ENCODE data around the gene SCAMP3. TPM values are rescaled to one million over a fixed set of nuclear protein-coding genes. Genes with fewer than 3 reads are reported as not detected.

The SCAMP3 gene
- total and polyA plus RNA-seq, 10 of the 15 experiments (the other 5 are each of a cell fraction or from before 2014, with no cell fraction given), result 17.2 to 133 (median 87.3) TPM

DNA sequence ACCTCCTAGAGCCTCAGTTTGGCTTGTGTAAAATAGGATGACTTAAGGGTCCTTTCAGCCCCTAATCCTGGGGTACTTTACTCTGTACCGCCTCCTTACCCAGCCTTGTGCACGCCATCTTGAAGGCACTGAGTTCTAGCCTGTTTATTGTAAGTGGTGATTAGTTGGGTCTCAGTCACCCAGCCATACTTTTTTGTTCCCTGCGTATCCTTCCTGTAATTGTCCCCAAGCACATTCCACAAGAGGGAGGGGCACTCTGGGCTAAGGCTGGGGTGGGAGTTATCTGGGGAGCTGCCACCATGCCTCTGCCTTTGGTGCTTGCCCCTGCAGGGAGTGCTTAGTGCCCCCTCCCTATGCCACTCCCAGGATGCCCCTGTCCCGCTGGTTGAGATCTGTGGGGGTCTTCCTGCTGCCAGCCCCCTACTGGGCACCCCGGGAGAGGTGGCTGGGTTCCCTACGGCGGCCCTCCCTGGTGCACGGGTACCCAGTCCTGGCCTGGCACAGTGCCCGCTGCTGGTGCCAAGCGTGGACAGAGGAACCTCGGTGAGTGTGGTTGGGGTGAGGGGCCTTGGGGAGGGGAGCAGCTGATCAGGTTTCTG, 47.4 kb upstream of the SCAMP3 start:
- intact Hi-C loops (cut with micrococcal nuclease; ENCODE audit: unreplicated experiment), result loop anchor here (2.0 kb wide), 1 partner anchor 37 kb away; the partner anchor contains the start of gene CLK2
- 2% methylated on average over 11 of the region's 11 CpGs for WGBS (ENCODE audit: insufficient coverage, insufficient replicate concordance, low lambda C conversion rate, missing lambda C conversion rate)
- ChIA-PET SMC1A (ENCODE audit: uncharacterized antibody, unreplicated experiment) (no interaction called here), CTCF (interaction anchor here (1.8 to 4.5 kb wide), 2 partner anchors 13 to 58 kb away, joined by 11 to 30 read pairs; no protein-coding TSS in a partner anchor), POLR2A (interaction anchor here (0.6 to 1.0 kb wide), 2 partner anchors 18 to 59 kb away, joined by 3 read pairs; no protein-coding TSS in a partner anchor), RAD21 (ENCODE audit: unreplicated experiment) (interaction anchor here (2.5 kb wide), 1 partner anchor 36 kb away, joined by 12 read pairs; the partner anchor contains the start of gene CLK2)
- Histone ChIP-seq H3K9me3 (replicated peaks; ENCODE audit: control insufficient read depth, insufficient read depth, low read length) (no peaks in the 10 kb centered on the region), H3K9ac (ENCODE audit: control insufficient read depth, insufficient read depth, low read length) (peak overlapping the region; percentile 100), H3K4me3 (peak overlapping the region; percentile 96), H3K36me3 (ENCODE audit: control insufficient read depth in 2 of 2, insufficient read depth in 2 of 2, low read length in 1 of 2) (peaks cover 0 to 27% of the 10 kb centered on the region in 2 experiments), H3K27me3 (replicated peaks in 1 of 2; ENCODE audit: control insufficient read depth in 2 of 2, insufficient read depth in 2 of 2, low read length in 1 of 2) (no peaks in the 10 kb centered on the region), H3K4me1 (ENCODE audit: control insufficient read depth, insufficient read depth, low read length) (peaks cover 14% of the 10 kb centered on the region), H3K79me2 (ENCODE audit: control insufficient read depth, insufficient read depth, low read length) (peaks cover 46% of the 10 kb centered on the region), H3K27ac (ENCODE audit: control insufficient read depth, insufficient read depth) (peak overlapping the region; percentile 99), H2AFZ (ENCODE audit: control insufficient read depth, low read depth, low read length) (peak overlapping the region; percentile 57), H4K20me1 (ENCODE audit: control insufficient read depth, insufficient read depth) (no peaks in the 10 kb centered on the region), H3K4me2 (ENCODE audit: control insufficient read depth, insufficient read depth) (peak overlapping the region; percentile 94)
- FAIRE-seq, result no peak
- TF ChIP-seq YY1 (IDR thresholded peaks at IDR 0.05; ENCODE audit: low read depth, low read length), result peak; percentile 82
- no peak for TF ChIP-seq JUNB (IDR thresholded peaks at IDR 0.05)
- TF ChIP-seq SUPT20H (IDR thresholded peaks at IDR 0.05; ENCODE audit: borderline replicate concordance, control insufficient read depth, low read depth, low read length), result no peak
- TF ChIP-seq POLR2A (IDR thresholded peaks at IDR 0.05; ENCODE audit: low read depth, low read length), result peak; percentile 60; the same call in 1 of the 2 replicates
- TF ChIP-seq STAT1 (conservative IDR thresholded peaks at IDR 0.05), result no peak
- 0 out of 2 replicates have a peak, but pooled peaks have one; percentile 6 for TF ChIP-seq RUNX3 (IDR thresholded peaks at IDR 0.05; ENCODE audit: low read length)
- TF ChIP-seq CEBPB (IDR thresholded peaks at IDR 0.05; ENCODE audit: borderline replicate concordance in 1 of 2, low read depth in 2 of 2, low read length in 2 of 2), result no peak
- TF ChIP-seq ZBED1 (IDR thresholded peaks at IDR 0.05; ENCODE audit: borderline replicate concordance), result 0 out of 2 replicates have a peak, but pooled peaks have one; percentile 29
- 0 out of 2 replicates have a peak, but pooled peaks have one; percentile 5 for TF ChIP-seq PML (IDR thresholded peaks at IDR 0.05; ENCODE audit: low read length)
- TF ChIP-seq, protein P1, sequence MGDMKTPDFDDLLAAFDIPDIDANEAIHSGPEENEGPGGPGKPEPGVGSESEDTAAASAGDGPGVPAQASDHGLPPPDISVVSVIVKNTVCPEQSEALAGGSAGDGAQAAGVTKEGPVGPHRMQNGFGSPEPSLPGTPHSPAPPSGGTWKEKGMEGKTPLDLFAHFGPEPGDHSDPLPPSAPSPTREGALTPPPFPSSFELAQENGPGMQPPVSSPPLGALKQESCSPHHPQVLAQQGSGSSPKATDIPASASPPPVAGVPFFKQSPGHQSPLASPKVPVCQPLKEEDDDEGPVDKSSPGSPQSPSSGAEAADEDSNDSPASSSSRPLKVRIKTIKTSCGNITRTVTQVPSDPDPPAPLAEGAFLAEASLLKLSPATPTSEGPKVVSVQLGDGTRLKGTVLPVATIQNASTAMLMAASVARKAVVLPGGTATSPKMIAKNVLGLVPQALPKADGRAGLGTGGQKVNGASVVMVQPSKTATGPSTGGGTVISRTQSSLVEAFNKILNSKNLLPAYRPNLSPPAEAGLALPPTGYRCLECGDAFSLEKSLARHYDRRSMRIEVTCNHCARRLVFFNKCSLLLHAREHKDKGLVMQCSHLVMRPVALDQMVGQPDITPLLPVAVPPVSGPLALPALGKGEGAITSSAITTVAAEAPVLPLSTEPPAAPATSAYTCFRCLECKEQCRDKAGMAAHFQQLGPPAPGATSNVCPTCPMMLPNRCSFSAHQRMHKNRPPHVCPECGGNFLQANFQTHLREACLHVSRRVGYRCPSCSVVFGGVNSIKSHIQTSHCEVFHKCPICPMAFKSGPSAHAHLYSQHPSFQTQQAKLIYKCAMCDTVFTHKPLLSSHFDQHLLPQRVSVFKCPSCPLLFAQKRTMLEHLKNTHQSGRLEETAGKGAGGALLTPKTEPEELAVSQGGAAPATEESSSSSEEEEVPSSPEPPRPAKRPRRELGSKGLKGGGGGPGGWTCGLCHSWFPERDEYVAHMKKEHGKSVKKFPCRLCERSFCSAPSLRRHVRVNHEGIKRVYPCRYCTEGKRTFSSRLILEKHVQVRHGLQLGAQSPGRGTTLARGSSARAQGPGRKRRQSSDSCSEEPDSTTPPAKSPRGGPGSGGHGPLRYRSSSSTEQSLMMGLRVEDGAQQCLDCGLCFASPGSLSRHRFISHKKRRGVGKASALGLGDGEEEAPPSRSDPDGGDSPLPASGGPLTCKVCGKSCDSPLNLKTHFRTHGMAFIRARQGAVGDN (IDR thresholded peaks at IDR 0.05), result 0 out of 2 replicates have a peak, but pooled peaks have one; percentile 35
- TF ChIP-seq, protein P2, sequence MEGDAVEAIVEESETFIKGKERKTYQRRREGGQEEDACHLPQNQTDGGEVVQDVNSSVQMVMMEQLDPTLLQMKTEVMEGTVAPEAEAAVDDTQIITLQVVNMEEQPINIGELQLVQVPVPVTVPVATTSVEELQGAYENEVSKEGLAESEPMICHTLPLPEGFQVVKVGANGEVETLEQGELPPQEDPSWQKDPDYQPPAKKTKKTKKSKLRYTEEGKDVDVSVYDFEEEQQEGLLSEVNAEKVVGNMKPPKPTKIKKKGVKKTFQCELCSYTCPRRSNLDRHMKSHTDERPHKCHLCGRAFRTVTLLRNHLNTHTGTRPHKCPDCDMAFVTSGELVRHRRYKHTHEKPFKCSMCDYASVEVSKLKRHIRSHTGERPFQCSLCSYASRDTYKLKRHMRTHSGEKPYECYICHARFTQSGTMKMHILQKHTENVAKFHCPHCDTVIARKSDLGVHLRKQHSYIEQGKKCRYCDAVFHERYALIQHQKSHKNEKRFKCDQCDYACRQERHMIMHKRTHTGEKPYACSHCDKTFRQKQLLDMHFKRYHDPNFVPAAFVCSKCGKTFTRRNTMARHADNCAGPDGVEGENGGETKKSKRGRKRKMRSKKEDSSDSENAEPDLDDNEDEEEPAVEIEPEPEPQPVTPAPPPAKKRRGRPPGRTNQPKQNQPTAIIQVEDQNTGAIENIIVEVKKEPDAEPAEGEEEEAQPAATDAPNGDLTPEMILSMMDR (IDR thresholded peaks at IDR 0.05 in 2 of 3, conservative IDR thresholded peaks at IDR 0.05 in 1 of 3; ENCODE audit: control insufficient read depth in 2 of 3, extremely low read depth in 1 of 3, insufficient read depth in 1 of 3, low read depth in 3 of 3, low read length in 3 of 3), result peak in 1 of 3 experiments; percentile 7; a peak in 1 of 6 replicates
- in situ Hi-C loops (cut with MboI), result no loop called here
- DNase-seq (ENCODE audit: low read depth, low spot score), result no peak
- no TSS peak for BruUV-seq (replicated peaks)
- peak; percentile 12 for ATAC-seq

Data from GM12878 (cell line).